ENCODE results near the gene SLX9.

The SLX9 gene

GRCh38 chr21:44898851-44899767 lies 40.7 kb upstream of the SLX9 start:
- H3K27ac ChIP-seq, result no peak overlapping the region
- TF ChIP-seq ZFX (IDR thresholded peaks at IDR 0.05; ENCODE audit: borderline replicate concordance) (no peak), CTCF (IDR thresholded peaks at IDR 0.05) (no peak)

- no peak overlapping the region for H3K27ac ChIP-seq
- no peak for TF ChIP-seq CTCF (IDR thresholded peaks at IDR 0.05)
Measured at GRCh38 chr21:44899768-44900558, 39.9 kb upstream of the SLX9 start.

- H3K27ac ChIP-seq, result no peak overlapping the region
- TF ChIP-seq CTCF (IDR thresholded peaks at IDR 0.05) (no peak), ZFX (IDR thresholded peaks at IDR 0.05; ENCODE audit: borderline replicate concordance) (no peak)
Measured at GRCh38 chr21:44900559-44901251, 39.1 kb upstream of the SLX9 start.

GRCh38 chr21:44901391-44902074 lies 38.3 kb upstream of the SLX9 start:
- H3K27ac ChIP-seq, result no peak overlapping the region
- TF ChIP-seq CTCF (IDR thresholded peaks at IDR 0.05), result no peak
- no peak for TF ChIP-seq ZFX (IDR thresholded peaks at IDR 0.05; ENCODE audit: borderline replicate concordance)

- H3K27ac ChIP-seq, result no peak overlapping the region
- no peak for TF ChIP-seq CTCF (IDR thresholded peaks at IDR 0.05)
- TF ChIP-seq ZFX (IDR thresholded peaks at IDR 0.05; ENCODE audit: borderline replicate concordance), result no peak
Measured at GRCh38 chr21:44902268-44903049, 37.4 kb upstream of the SLX9 start.

- no peak overlapping the region for H3K27ac ChIP-seq
- TF ChIP-seq CTCF (IDR thresholded peaks at IDR 0.05), result no peak
Measured at GRCh38 chr21:44903050-44903685, 36.7 kb upstream of the SLX9 start.
